SU-DHL-6 (cell line): ENCODE data around the gene GJD4.

Source experiments
- H2AFZ ChIP-seq: fragments of 200-600 bp; sonication (generic); 2 replicates; pipeline ENCODE4 v1.6.1; 2014; ENCODE audit warnings: low read depth, mild to moderate bottlenecking, moderate library complexity, mixed read lengths, antibody characterized with exemption, low read length; ENCODE audit not compliant: severe bottlenecking
- H3F3A ChIP-seq: fragments of 200-600 bp; shearing (Covaris generic); 2 replicates; pipeline ENCODE4 v1.6.0; 2016; ENCODE audit warnings: antibody characterized with exemption, mild to moderate bottlenecking; ENCODE audit not compliant: insufficient read depth
- H3K27ac ChIP-seq: fragments of 200-600 bp; sonication (generic); 2 replicates; pipeline ENCODE4 v1.5.1; 2016; ENCODE audit warnings: low read depth, mild to moderate bottlenecking, low read length, moderate library complexity, mixed read lengths
- H3K27me3 ChIP-seq: fragments of 200-600 bp; sonication (generic), shearing (Covaris generic); 2 replicates; pipeline ENCODE4 v1.6.0; 2014; ENCODE audit warnings: mild to moderate bottlenecking, low read length
- H3K36me3 ChIP-seq: fragments of 200-600 bp; sonication (generic); 2 replicates; pipeline ENCODE4 v1.6.1; 2014; ENCODE audit warnings: mild to moderate bottlenecking, low read length, mixed read lengths
- H3K4me2 ChIP-seq: fragments of 300-600, 200-600 bp; shearing (Covaris generic), sonication (generic); 2 replicates; pipeline ENCODE4 v1.6.0; 2014; ENCODE audit warnings: low read length, low read depth, mild to moderate bottlenecking; ENCODE audit not compliant: poor library complexity, severe bottlenecking
- H3K4me3 ChIP-seq: fragments of 200-600 bp; sonication (generic); 2 replicates; pipeline ENCODE4 v1.5.1; 2014; ENCODE audit warnings: antibody characterized with exemption, low read length, mild to moderate bottlenecking, mixed read lengths; ENCODE audit not compliant: insufficient read depth, poor library complexity, severe bottlenecking
- H3K79me2 ChIP-seq: fragments of 200-600 bp; sonication (generic); 2 replicates; pipeline ENCODE4 v1.6.1; 2014; ENCODE audit warnings: mild to moderate bottlenecking, low read length, moderate library complexity; ENCODE audit not compliant: insufficient read depth
- H3K9ac ChIP-seq: fragments of 200-600 bp; sonication (generic); 2 replicates; pipeline ENCODE4 v1.7.0; 2014; ENCODE audit warnings: mild to moderate bottlenecking, low read length
- H3K9me2 ChIP-seq: fragments of 200-600 bp; sonication (generic); replicated peaks from 2 replicates; pipeline ENCODE4 v1.6.1; 2014; ENCODE audit warnings: low read length; ENCODE audit not compliant: insufficient read depth
- H3K9me3 ChIP-seq: fragments of 200-600 bp; sonication (generic); 2 replicates; pipeline ENCODE4 v1.6.1; 2014; ENCODE audit warnings: low read length, mixed read lengths; ENCODE audit not compliant: insufficient read depth
- H4K20me1 ChIP-seq: fragments of 200-600 bp; sonication (generic); 2 replicates; pipeline ENCODE4 v1.6.1; 2014; ENCODE audit warnings: low read depth, mild to moderate bottlenecking, antibody characterized with exemption, low read length, moderate library complexity, mixed read lengths
- CTCF ChIP-seq: fragments of 200-600 bp; sonication (generic); IDR thresholded peaks from one replicate; pipeline ENCODE4 v1.5.1; 2017; ENCODE audit warnings: antibody characterized with exemption, mild to moderate bottlenecking, low read length, moderate library complexity; ENCODE audit not compliant: insufficient read depth, poor library complexity, severe bottlenecking
- EZH2phosphoT487 ChIP-seq: fragments of 200-600 bp; sonication (generic), shearing (Covaris generic); conservative IDR thresholded peaks from 2 replicates; pipeline ENCODE4 v1.6.1; 2018; ENCODE audit warnings: mild to moderate bottlenecking, antibody characterized with exemption, low read length, moderate library complexity, mixed read lengths

The GJD4 gene

GRCh38 chr10:35600193-35600592 is 4.9 kb upstream of the GJD4 start:
- Histone ChIP-seq H3K4me3 (no peak overlapping the region), H3K4me2 (no peak overlapping the region), H3K36me3 (no peaks in the 10 kb centered on the region), H3F3A (no peaks in the 10 kb centered on the region), H3K27me3 (no peaks in the 10 kb centered on the region), H3K27ac (no peak overlapping the region), H3K9me2 (no peaks in the 10 kb centered on the region), H3K79me2 (no peaks in the 10 kb centered on the region), H3K9me3 (no peaks in the 10 kb centered on the region), H3K9ac (no peak overlapping the region), H4K20me1 (no peaks in the 10 kb centered on the region), H2AFZ (no peak overlapping the region)
- no peak for TF ChIP-seq EZH2phosphoT487
- no peak for TF ChIP-seq CTCF

- Histone ChIP-seq H3K27me3 (no peaks in the 10 kb centered on the region), H3K9me3 (no peaks in the 10 kb centered on the region), H2AFZ (no peak overlapping the region), H3K4me2 (no peak overlapping the region), H3K9me2 (no peaks in the 10 kb centered on the region), H3K4me3 (no peak overlapping the region), H4K20me1 (no peaks in the 10 kb centered on the region), H3K79me2 (no peaks in the 10 kb centered on the region), H3K36me3 (no peaks in the 10 kb centered on the region), H3K9ac (no peak overlapping the region), H3F3A (no peaks in the 10 kb centered on the region), H3K27ac (no peak overlapping the region)
- no peak for TF ChIP-seq EZH2phosphoT487
Measured at GRCh38 chr10:35606430-35606829, 1.3 kb downstream of the GJD4 start.

- H3K4me3 ChIP-seq, result no peak overlapping the region
- H3K27ac ChIP-seq, result no peak overlapping the region
- TF ChIP-seq CTCF, result no peak
- no peak for TF ChIP-seq EZH2phosphoT487
- H3K4me2 ChIP-seq, result no peak overlapping the region
- no peaks in the 10 kb centered on the region for H3K9me3 ChIP-seq
- no peak overlapping the region for H3K9ac ChIP-seq
- no peak overlapping the region for H2AFZ ChIP-seq
- H4K20me1 ChIP-seq, result no peaks in the 10 kb centered on the region
- H3K36me3 ChIP-seq, result no peaks in the 10 kb centered on the region
- H3K79me2 ChIP-seq, result no peaks in the 10 kb centered on the region
- H3K27me3 ChIP-seq, result no peaks in the 10 kb centered on the region
- no peaks in the 10 kb centered on the region for H3K9me2 ChIP-seq
- no peaks in the 10 kb centered on the region for H3F3A ChIP-seq
Measured at GRCh38 chr10:35607475-35608327, 2.6 kb downstream of the GJD4 start.

- Histone ChIP-seq H3K9me2 (no peaks in the 10 kb centered on the region), H3K9ac (no peak overlapping the region), H3K79me2 (no peaks in the 10 kb centered on the region), H3K9me3 (no peaks in the 10 kb centered on the region), H2AFZ (no peak overlapping the region), H3K27me3 (no peaks in the 10 kb centered on the region), H3K36me3 (no peaks in the 10 kb centered on the region), H4K20me1 (no peaks in the 10 kb centered on the region), H3K4me3 (no peak overlapping the region), H3K27ac (no peak overlapping the region), H3F3A (no peaks in the 10 kb centered on the region), H3K4me2 (no peak overlapping the region)
- TF ChIP-seq CTCF (no peak), EZH2phosphoT487 (no peak)
Measured at GRCh38 chr10:35608328-35608672, 3.2 kb downstream of the GJD4 start.
